ENCODE measurements around the gene RNF222.
"Not testable (repeated sequence)": the region's sequence is repeated elsewhere in the genome, so short reads cannot be mapped to it uniquely, and the experiment has no call there.

Gene RNF222

DNA sequence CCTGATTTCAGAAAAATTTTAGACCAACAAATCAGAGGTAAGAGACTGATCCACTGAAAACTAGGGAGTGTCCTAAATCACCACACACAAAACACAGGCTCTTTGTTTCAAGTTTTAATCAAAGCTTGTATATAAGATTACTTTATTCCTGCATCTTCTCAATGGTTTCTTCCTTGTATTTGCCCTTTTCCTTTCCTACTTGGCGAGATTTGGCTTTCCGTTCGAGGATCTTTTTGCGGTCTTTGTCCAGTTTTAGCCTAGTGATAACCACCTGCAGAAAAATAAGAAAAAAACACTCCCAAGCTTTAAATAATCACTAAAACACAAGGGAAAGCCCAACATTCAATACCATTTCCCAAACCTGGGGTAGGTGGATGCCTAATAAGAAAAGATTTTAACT, 20.2 kb downstream of the RNF222 start:
- no peak for ATAC-seq

DNA sequence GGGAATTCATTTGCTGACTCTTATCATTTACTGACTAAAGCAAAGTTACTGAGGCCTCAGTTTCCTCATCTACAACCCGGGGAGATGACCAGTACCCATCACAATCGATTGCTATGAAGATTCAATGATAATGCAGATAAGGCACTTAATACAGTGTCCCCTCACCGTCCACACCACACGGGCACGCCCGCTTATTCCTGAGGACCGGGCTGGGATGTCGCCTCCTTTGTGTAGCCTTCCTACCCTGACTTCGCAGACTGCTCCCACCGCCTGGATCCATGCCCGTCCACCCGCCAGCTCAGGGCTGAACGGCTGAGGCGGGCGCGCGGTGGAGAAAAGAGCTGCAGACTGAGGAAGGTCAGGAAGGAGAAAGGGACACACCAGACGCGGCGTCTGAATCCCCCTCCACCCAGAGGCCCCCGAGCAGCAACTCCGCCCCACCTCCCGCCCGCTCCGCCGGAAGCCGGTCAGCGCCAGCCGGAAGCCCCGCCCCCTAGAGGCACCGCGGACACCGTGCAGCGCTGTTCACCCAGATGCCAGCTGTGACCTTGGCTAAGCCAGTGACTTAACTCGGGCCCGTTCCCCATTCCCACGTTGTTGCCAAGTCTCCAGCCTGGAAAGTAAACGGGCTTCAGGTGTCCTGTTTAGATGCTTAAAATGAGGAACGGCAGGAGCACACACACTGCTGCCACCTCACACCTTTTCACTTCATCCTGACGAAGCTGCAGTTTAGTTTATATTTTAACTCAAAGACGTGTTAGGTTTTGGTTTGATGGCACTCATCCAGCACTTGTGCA, 21.2 kb downstream of the RNF222 start, which contains the start of gene KRABD2:
Gene KRABD2, minus strand, starts transcription at position 434 of the 797 bp plus-strand sequence.
- peak; percentile 97 to 99 for ATAC-seq

DNA sequence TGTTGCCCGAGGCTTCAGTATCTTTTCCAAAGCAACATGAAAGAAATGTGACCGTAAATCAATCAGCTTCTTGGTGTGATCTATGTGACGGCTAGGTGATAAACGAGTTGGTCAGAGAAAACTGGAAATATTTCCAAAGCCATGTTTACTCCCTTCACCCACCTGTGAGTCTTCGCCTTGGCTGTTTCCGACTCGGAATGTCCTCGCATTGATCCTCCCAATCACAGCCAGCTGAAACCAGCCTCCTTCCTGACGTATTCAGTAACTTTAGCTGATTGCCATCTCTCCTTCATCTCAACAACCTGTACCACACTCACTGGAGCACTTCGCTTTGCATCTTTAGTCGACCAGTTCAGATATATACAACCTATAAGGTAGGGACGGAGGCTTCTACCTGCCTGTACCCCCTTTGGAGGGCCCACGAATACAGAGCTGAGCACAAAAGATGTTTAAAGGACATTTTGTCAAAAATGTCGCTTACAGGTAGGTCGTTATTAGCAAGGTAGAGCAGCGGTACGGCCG, 21.8 kb downstream of the RNF222 start:
- ATAC-seq: no peak

DNA sequence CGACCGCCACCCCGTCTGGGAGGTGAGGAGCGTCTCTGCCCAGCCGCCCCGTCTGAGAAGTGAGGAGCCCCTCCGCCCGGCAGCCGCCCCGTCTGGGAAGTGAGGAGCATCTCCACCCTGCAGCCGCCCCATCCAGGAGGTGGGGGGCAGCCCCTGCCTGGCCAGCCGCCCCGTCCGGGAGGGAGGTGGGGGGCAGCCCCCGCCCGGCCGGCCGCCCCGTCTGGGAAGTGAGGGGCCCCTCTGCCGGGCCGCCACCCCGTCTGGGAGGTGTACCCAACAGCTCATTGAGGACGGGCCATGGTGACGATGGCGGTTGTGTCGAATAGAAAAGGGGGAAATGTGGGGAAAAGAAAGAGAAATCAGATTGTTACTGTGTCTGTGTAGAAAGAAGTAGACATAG, 23.8 kb downstream of the RNF222 start:
- not testable (repeated sequence) for ATAC-seq

DNA sequence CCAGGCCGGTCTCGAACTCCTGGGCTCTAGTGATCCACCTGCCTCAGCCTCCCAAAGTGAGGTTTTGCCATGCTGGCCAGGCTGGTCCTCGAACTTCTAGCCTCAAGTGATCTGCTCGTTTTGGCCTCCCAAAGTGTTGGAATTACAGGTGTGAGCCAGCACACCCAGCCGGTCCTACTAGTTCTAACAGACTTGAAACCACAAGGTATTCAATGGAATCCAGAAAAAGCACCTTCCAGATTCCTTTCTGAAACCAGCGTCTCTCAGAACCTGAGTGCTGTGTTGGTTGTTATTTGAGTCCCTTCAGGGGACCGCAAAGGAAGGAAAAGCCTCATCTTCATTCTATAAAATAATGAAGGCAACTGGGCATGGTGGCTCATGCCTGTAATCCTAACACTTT, 25.2 kb downstream of the RNF222 start:
- ATAC-seq: no peak

DNA sequence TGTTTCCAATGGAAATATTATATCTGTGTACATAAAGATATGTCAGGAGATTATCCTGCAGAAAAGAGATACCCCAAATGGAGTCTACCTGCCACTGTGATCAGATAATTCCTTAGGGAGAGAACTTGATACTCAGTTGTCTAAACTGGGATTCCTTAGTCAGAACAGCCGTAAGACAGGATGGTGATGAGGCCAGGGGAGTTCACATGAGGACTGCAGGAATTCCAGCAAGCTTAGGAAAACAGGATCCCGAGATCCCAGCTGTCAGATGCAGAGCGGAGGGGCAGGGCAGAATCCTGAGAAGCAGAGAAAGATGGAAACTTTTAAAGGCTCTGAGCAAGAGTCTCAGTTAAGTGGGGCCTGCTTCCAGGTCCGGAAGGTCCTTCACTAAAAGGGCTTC, 25.8 kb downstream of the RNF222 start:
- no peak for ATAC-seq

- ATAC-seq: no peak
Observed at GRCh38 chr17:8369944-8370343, 27.7 kb downstream of the RNF222 start.

GRCh38 chr17:8368193-8368592, 29.4 kb downstream of the RNF222 start:
- ATAC-seq: no peak

DNA sequence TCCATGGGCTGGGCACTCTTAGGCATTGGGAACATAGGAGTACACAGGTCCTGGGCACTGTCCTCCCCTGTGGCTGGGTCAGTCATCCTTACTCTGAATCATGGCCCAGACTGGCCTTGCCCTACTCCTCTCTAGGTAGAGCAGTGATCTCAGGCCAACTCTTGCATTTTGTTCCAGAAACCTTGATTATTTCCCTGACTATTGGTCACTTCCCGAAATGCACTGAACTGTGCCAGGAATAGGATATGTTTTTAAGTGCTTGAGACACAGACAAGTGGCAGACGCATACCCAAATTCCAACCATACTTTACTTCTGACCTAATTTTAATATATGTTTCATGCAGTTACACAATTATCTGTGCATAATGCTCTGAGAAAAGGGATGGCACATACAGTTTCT, 31.4 kb downstream of the RNF222 start:
- ATAC-seq: no peak

GRCh38 chr17:8365143-8365542, 32.5 kb downstream of the RNF222 start:
- ATAC-seq: no peak

DNA sequence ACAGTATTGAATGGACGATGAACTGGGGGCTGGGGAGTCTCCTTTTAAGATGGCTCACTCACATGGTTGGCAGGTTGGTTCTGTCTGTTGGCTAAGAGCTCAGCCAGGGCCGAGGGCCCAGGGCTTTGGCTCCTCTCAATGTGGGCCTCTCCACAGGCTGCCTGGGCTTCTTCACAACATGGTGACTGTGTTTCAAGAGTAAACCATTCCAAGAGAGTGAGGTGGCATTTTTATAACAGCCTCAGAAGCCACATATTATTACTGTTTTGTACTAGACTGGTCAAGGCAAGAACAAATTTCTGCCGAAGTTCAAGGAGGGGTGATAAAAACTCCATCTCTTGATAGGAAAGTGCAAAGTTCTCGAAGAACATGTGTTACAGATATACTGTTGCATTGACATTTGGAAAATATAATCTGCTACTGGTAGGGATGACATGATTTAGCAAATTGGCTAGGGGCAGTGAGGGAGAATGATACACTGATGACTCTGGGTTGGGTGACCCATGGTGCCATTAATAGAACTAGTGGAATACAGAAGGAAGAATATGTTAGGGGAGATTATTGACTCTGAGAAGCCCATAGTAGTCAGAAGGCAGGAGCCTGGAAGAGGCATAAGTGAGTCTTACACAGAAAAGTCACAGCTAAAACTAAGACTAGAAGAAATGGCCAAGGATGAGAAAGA, 34.8 kb downstream of the RNF222 start:
- no peak for ATAC-seq

DNA sequence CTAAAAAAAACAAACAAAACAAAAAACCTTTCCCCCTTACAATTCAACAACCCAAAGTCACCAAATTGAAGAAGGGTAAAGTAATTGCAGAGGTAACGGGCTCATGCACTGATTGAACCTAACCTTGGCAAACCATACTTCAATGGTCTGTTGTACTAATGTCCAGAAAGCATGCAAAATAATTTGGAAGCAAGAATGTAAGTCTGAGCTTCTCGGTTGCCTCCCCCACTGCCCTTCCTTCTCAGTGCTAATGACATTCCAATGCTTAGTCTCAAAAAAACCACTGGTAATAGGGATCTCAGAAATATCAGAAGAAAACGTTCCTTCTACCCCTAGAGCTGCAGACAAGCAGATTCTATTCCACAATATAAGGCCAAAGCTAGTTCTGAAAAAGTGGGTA, 36.9 kb downstream of the RNF222 start:
- ATAC-seq: no peak

DNA sequence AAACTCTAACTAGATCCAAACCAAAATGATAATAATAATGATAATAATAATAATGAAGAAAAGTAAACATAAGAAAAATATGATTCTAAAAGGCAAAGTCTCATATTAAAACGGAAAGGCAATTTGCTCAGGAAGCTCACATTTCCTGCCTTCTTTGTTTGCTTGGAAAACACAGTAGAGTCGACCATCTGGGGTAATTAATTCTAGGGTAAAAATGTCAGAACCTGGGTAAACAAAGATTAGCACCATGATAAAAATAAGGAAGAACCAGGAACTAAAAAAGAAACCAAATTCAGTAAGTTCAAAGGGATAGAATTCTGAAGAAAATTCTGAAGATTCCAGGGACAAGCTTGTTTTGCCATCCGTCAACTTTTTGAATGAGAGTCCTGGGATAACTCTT, 37.4 kb downstream of the RNF222 start:
- no peak for ATAC-seq

GRCh38 chr17:8359769-8360168, 37.9 kb downstream of the RNF222 start:
- ATAC-seq: no peak

DNA sequence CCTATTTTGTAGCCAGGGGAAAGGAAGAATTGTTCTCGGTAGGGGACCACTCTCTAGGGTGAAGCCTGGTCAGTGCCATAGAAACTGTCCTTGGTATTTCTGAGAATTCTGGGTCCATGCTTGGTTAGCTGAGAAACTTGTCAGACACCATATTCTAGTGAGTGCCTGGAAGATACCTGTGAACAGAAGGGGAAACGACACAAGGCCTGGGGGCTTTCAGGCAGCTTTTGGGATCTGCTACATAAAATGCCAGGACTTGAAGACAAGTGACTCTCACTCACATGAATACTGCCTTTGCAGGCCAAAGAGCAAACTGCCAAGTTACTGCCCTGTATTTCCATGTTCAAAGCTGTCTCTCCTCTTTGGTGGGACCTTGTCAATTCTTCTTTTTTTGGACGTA, 39.7 kb downstream of the RNF222 start:
- ATAC-seq: no peak

GRCh38 chr17:8354236-8354635, 43.4 kb downstream of the RNF222 start:
- no peak for ATAC-seq

DNA sequence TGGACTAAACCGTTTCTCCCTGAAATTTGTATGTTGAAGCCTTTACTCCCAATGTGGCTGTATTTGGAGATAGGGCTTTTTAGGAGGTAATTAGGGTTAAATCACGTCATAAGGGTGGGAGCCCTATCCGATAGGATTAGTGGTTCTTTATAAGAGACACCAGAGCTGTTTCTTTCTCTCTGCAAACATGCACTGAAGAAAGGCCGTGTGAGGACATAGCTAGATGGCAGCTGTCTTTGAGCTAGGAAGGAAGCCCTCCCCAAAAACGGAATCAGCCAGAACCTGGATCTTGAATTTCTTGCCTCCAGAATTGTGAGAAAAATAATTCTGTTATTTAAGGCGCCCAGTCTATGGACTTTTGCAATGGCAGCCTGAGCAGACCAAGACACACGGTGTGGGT, 43.9 kb downstream of the RNF222 start:
- ATAC-seq: no peak

- no peak for ATAC-seq
Observed at GRCh38 chr17:8350339-8350738, 47.3 kb downstream of the RNF222 start.

GRCh38 chr17:8347001-8347400, 50.6 kb downstream of the RNF222 start:
- ATAC-seq: not testable (repeated sequence)

GRCh38 chr17:8345951-8346665, 51.5 kb downstream of the RNF222 start:
- no peak for ATAC-seq

- peak in 1 of 2 donors; percentile 27 for ATAC-seq
Observed at GRCh38 chr17:8345052-8345690, 52.5 kb downstream of the RNF222 start.

DNA sequence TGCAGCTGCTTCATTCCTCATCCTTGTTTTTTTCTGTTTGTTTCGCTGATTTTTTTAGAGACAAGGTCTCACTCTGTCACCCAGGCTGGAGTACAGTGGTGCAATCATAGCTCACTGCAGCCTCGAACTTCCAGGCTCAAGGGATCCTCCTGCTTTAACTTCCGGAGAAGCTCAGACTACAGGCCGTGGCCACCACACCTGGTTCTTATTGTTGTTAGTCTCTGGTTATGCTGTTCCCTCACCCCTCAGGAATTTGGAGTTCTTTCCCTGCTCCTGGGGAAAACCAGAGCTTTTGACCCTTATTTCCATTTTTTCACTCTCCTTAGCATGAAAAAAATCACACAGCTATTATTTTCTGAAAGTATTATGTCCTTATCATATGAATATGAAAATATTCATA, 56.2 kb downstream of the RNF222 start:
- no peak for ATAC-seq
